H1 (cell line): ENCODE measurements around the gene OR11A1. TPM values are rescaled to one million over a fixed set of nuclear protein-coding genes. Genes with fewer than 3 reads are reported as not detected.

Experiments used
- EP300 ChIP-seq, 2 experiments: IDR thresholded peaks; 1 replicate in 1 of 2; 2 replicates in 1 of 2; pipeline ENCODE4 v1.6.1; 2011 to 2012; ENCODE audit warnings: low read depth in 2 of 2, low read length in 2 of 2, mild to moderate bottlenecking in 2 of 2, borderline replicate concordance in 1 of 2, inconsistent platforms in 1 of 2, moderate library complexity in 1 of 2
- PHF8 ChIP-seq: fragments of 200-600 bp; sonication (generic); conservative IDR thresholded peaks from 2 replicates; pipeline ENCODE4 v1.7.1; 2012; ENCODE audit warnings: low read depth, mild to moderate bottlenecking, inconsistent platforms, low read length, moderate library complexity
- polyA plus RNA-seq, 7 experiments: library from polyadenylated mRNA; depleted of rRNA in 3 of 7; stranded (reverse) in 5 of 7; unstranded in 2 of 7; fragments of >200 nt in 5 of 7; fragments of 200-250 nt in 2 of 7; gene quantifications; 1 replicate in 5 of 7; 2 replicates in 1 of 7; 4 replicates in 1 of 7; pipeline versions ENCODE4 v1.2.1 to v1.2.3, GENCODE V29; 2011 to 2013; ENCODE audit warnings: missing spikeins in 2 of 7, mixed read lengths in 2 of 7
- total RNA-seq: library from RNA; stranded (reverse); fragmentation: NEBNext Ultra II Directional; extraction: Animal tissue kit (Norgen Biotek cat#: 25700); gene quantifications from 2 replicates; pipeline ENCODE4 v1.2.1, GENCODE V29; 2021

Gene OR11A1
- total and polyA plus RNA-seq, 2 of the 8 experiments (the other 6 are each of a cell fraction or from before 2014, with no cell fraction given): not detected

DNA sequence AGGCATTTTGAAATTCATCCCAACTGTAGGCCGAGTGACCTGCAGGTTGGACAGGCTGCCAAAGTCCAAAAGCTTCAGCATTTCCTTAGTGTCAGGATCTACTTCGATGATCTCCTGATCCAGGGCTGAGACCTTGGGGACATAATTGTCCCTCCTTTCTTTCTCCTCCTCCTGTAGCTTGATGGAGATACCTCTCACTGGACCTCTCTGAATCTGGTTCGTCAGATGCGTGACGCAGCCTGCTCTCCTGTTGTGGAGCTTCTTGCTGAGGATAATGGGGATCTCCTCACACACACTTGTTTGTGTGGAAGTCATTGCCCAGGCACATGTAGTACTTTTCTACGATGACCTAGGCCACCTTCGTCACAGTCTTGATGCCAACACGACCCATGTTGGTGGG, 32.4 kb upstream of the OR11A1 start (continued):
- TF ChIP-seq PHF8 (no peak), EP300 (IDR thresholded peaks at IDR 0.05; ENCODE audit: borderline replicate concordance in 1 of 2, low read depth in 2 of 2, low read length in 2 of 2) (no peak)
